SK-N-SH (cell line): Measurements from ENCODE around the gene HIVEP2. TPM values are rescaled to one million over a fixed set of nuclear protein-coding genes. Genes with fewer than 3 reads are reported as not detected.

Experiments used
- CTCF ChIA-PET: fragments of 300-600, 350-600 bp; formaldehyde crosslinking; extraction: SDS; loops from one replicate; lab custom pipeline; 2021; lab: Yijun Ruan, JAX
- POLR2A ChIA-PET: fragments of 350-600 bp; sonication (Branson Sonifier 250); formaldehyde crosslinking; extraction: SDS; loops from one replicate; lab custom pipeline; 2020; ENCODE audit warnings: antibody characterized with exemption, inconsistent platforms; lab: Yijun Ruan, JAX
- DNase-seq: peaks from one replicate; pipeline ENCODE4 v3.0.0; 2012
- H2AFZ ChIP-seq: fragments of 200-600 bp; sonication (generic); 2 replicates; pipeline ENCODE4 v1.8.1; 2016; ENCODE audit warnings: antibody characterized with exemption, mild to moderate bottlenecking, low read depth
- H3F3A ChIP-seq: fragments of 200-600 bp; sonication (generic); replicated peaks from 2 replicates; pipeline ENCODE3; 2016; ENCODE audit warnings: antibody characterized with exemption, mild to moderate bottlenecking; ENCODE audit not compliant: insufficient read depth
- H3K27ac ChIP-seq, 2 experiments: fragments of 200-500 bp in 1 of 2; fragments of 200-600 bp in 1 of 2; sonication (Bioruptor generic) in 1 of 2; sonication (generic), shearing (Covaris generic) in 1 of 2; 2 replicates each; pipeline versions ENCODE4 v1.5.1 to v1.6.1; 2014 to 2016; ENCODE audit warnings: low read depth in 2 of 2, inconsistent platforms in 1 of 2, low read length in 1 of 2, mild to moderate bottlenecking in 1 of 2, mixed read lengths in 1 of 2
- H3K27me3 ChIP-seq: fragments of 200-600 bp; sonication (generic), shearing (Covaris generic); 2 replicates; pipeline ENCODE4 v1.6.1; 2016; ENCODE audit warnings: mixed run types; ENCODE audit not compliant: insufficient read depth
- H3K36me3 ChIP-seq, 2 experiments: fragments of 200-500 bp in 1 of 2; fragments of 200-600 bp in 1 of 2; sonication (Bioruptor generic) in 1 of 2; sonication (generic) in 1 of 2; replicated peaks in 1 of 2; 2 replicates each; pipeline versions ENCODE3 to v1.5.1; 2014 to 2016; ENCODE audit warnings: low read length in 1 of 2, mild to moderate bottlenecking in 1 of 2; ENCODE audit not compliant: insufficient read depth in 2 of 2, control insufficient read depth in 1 of 2
- H3K4me1 ChIP-seq, 2 experiments: fragments of 200-500 bp in 1 of 2; fragments of 200-600 bp in 1 of 2; sonication (Bioruptor generic) in 1 of 2; sonication (generic), shearing (Covaris generic) in 1 of 2; 2 replicates each; pipeline versions ENCODE4 v1.5.1 to v1.6.1; 2014 to 2016; ENCODE audit warnings: low read depth in 1 of 2, low read length in 1 of 2, mixed run types in 1 of 2; ENCODE audit not compliant: insufficient read depth in 2 of 2, control insufficient read depth in 1 of 2
- H3K4me2 ChIP-seq: fragments of 200-600 bp; sonication (generic), shearing (Covaris generic); 2 replicates; pipeline ENCODE4 v1.6.1; 2017; ENCODE audit warnings: mixed run types
- H3K4me3 ChIP-seq, 2 experiments: fragments of 200-500 bp in 1 of 2; fragments of 200-600 bp in 1 of 2; sonication (Bioruptor generic) in 1 of 2; sonication (generic), shearing (Covaris generic) in 1 of 2; 2 replicates each; pipeline versions ENCODE4 v1.5.1 to v1.8.1; 2014 to 2016; ENCODE audit warnings: low read depth in 2 of 2, inconsistent platforms in 1 of 2, low read length in 1 of 2, mild to moderate bottlenecking in 1 of 2, mixed read lengths in 1 of 2, moderate library complexity in 1 of 2
- H3K79me2 ChIP-seq: fragments of 200-600 bp; sonication (generic); 2 replicates; pipeline ENCODE4 v1.8.1; 2017; ENCODE audit warnings: mild to moderate bottlenecking; ENCODE audit not compliant: insufficient read depth
- H3K9ac ChIP-seq: fragments of 200-600 bp; sonication (generic); 2 replicates; pipeline ENCODE4 v1.6.1; 2017; ENCODE audit warnings: mixed run types
- H3K9me2 ChIP-seq: fragments of 200-600 bp; sonication (generic); 2 replicates; pipeline ENCODE4 v1.6.1; 2017; ENCODE audit warnings: mixed run types
- H3K9me3 ChIP-seq: fragments of 200-600 bp; sonication (generic); 2 replicates; pipeline ENCODE4 v1.6.1; 2017; ENCODE audit warnings: mixed run types, mild to moderate bottlenecking, moderate library complexity
- H4K20me1 ChIP-seq: fragments of 200-600 bp; sonication (generic); 2 replicates; pipeline ENCODE4 v1.6.1; 2017; ENCODE audit warnings: mild to moderate bottlenecking, mixed run types; ENCODE audit not compliant: insufficient read depth
- EP300 ChIP-seq, 2 experiments: IDR thresholded peaks; 2 replicates each; pipeline versions ENCODE4 v1.4.0 to v1.6.1; 2012; ENCODE audit warnings: borderline replicate concordance in 1 of 2, low read depth in 1 of 2, low read length in 1 of 2
- EZH2phosphoT487 ChIP-seq: fragments of 200-600 bp; sonication (generic); IDR thresholded peaks from 2 replicates; pipeline ENCODE4 v1.6.1; 2017; ENCODE audit warnings: low read depth, mixed run types, mild to moderate bottlenecking, antibody characterized with exemption, moderate library complexity, borderline replicate concordance
- FOSL2 ChIP-seq: IDR thresholded peaks from 2 replicates; pipeline ENCODE4 v1.4.0; 2012; ENCODE audit warnings: low read depth, mild to moderate bottlenecking, moderate library complexity, borderline replicate concordance
- FOXJ3 ChIP-seq: sonication (generic); formaldehyde crosslinking; IDR thresholded peaks from 2 replicates; pipeline ENCODE4 v1.5.1; 2020; ENCODE audit warnings: mild to moderate bottlenecking, missing genetic modification reagents
- FOXM1 ChIP-seq: IDR thresholded peaks from 2 replicates; pipeline ENCODE4 v1.4.0; 2012; ENCODE audit warnings: low read depth, mild to moderate bottlenecking
- GABPA ChIP-seq: IDR thresholded peaks from 2 replicates; pipeline ENCODE4 v1.4.0; 2012; ENCODE audit warnings: low read depth, mild to moderate bottlenecking
- JUND ChIP-seq: IDR thresholded peaks from 2 replicates; pipeline ENCODE4 v1.4.0; 2012
- MEF2A ChIP-seq: IDR thresholded peaks from 2 replicates; pipeline ENCODE4 v1.4.0; 2012; ENCODE audit warnings: low read depth, borderline replicate concordance
- MXI1 ChIP-seq: IDR thresholded peaks from 2 replicates; pipeline ENCODE4 v1.6.1; 2012; ENCODE audit warnings: mild to moderate bottlenecking, low read depth, low read length, improper control_type of control experiment
- NFIC ChIP-seq: IDR thresholded peaks from 2 replicates; pipeline ENCODE4 v1.4.0; 2012; ENCODE audit warnings: borderline replicate concordance
- POLR2AphosphoS5 ChIP-seq: IDR thresholded peaks from 2 replicates; pipeline ENCODE4 v1.6.1; 2012; ENCODE audit warnings: low read depth, low read length
- RAD21 ChIP-seq: IDR thresholded peaks from 2 replicates; pipeline ENCODE4 v1.6.1; 2012; ENCODE audit warnings: mild to moderate bottlenecking, low read length
- RCOR1 ChIP-seq: fragments of 150-350 bp; IDR thresholded peaks from 2 replicates; pipeline ENCODE4 v1.6.1; 2017; ENCODE audit warnings: antibody characterized with exemption, low read length
- SIN3A ChIP-seq: IDR thresholded peaks from 2 replicates; pipeline ENCODE4 v1.6.1; 2012; ENCODE audit warnings: low read depth, mild to moderate bottlenecking, low read length, moderate library complexity, borderline replicate concordance
- SMC3 ChIP-seq: IDR thresholded peaks from 2 replicates; pipeline ENCODE4 v1.6.1; 2012; ENCODE audit warnings: low read depth, low read length, improper control_type of control experiment
- TAF1 ChIP-seq: IDR thresholded peaks from 2 replicates; pipeline ENCODE4 v1.6.1; 2012; ENCODE audit warnings: low read depth, mild to moderate bottlenecking, low read length, moderate library complexity, borderline replicate concordance
- TCF12 ChIP-seq: IDR thresholded peaks from 2 replicates; pipeline ENCODE4 v1.4.0; 2012
- TEAD4 ChIP-seq: IDR thresholded peaks from 2 replicates; pipeline ENCODE4 v1.4.0; 2012; ENCODE audit warnings: mild to moderate bottlenecking, borderline replicate concordance; ENCODE audit not compliant: insufficient read depth
- WGBS: methylation state at CpG from one replicate; pipeline ENCODE4 v1.1.6; 2017; ENCODE audit warnings: low lambda C conversion rate; 5-methylcytosine and 5-hydroxymethylcytosine counted together
- polyA plus RNA-seq, 3 experiments: library from polyadenylated mRNA; depleted of rRNA; stranded (reverse); fragments of >200 nt; gene quantifications; 2 replicates each; pipeline ENCODE4 v1.2.3, GENCODE V29; 2012
- TF ChIP-seq, protein P1 (sequence below): IDR thresholded peaks from 2 replicates; pipeline ENCODE4 v1.4.0; 2012; ENCODE audit warnings: low read depth, borderline replicate concordance
- TF ChIP-seq, protein P2 (sequence below): IDR thresholded peaks from 2 replicates; pipeline ENCODE4 v1.4.0; 2012; ENCODE audit warnings: low read depth
- TF ChIP-seq, protein P3 (sequence below): fragments of 150-350 bp; IDR thresholded peaks from 2 replicates; pipeline ENCODE4 v1.6.1; 2016; ENCODE audit warnings: mild to moderate bottlenecking, low read depth, low read length
- TF ChIP-seq, protein P4 (sequence below): fragments of 200-600 bp; sonication (generic); IDR thresholded peaks from 2 replicates; pipeline ENCODE4 v1.6.1; 2017; ENCODE audit warnings: antibody characterized with exemption, mild to moderate bottlenecking, moderate library complexity
- TF ChIP-seq, protein P5 (sequence below): fragments of 150-350 bp; IDR thresholded peaks from 2 replicates; pipeline ENCODE4 v1.6.1; 2017; ENCODE audit warnings: antibody characterized with exemption, low read length, low read depth, borderline replicate concordance

Gene HIVEP2
- polyA plus RNA-seq, 1 of the 3 experiments (the other 2 are of a cell fraction), result 2.5 TPM

DNA sequence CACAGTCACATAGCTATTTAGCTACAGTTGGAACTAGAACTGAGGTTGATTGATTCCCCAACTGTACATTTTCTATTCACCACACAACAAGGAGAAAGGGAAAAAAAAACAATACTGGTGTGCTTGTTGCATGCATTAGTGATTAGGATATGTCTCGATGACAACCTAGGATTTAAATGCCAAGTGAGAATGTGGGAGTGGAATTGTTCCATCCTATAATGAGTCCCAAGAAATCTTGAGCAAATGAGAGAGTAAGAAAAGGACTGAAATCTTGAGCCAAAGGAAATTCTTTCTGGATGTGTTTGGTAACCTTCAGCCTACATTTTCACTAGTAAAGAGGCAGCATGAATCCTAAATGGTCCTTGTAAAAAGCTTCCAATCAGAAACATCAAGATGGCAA, 232.7 kb downstream of the HIVEP2 start:
- H3K4me3 ChIP-seq, result no peak overlapping the region
- no peaks in the 10 kb centered on the region for H3K27me3 ChIP-seq
- no peaks in the 10 kb centered on the region; a peak in 1 of 4 replicates for H3K4me1 ChIP-seq
- POLR2A ChIA-PET, result no interaction called here
- DNase-seq, result no peak
- H3K9me2 ChIP-seq, result no peaks in the 10 kb centered on the region
- H3K27ac ChIP-seq, result no peak overlapping the region
- TF ChIP-seq TCF12 (no peak), SIN3A (no peak), TAF1 (no peak), MXI1 (no peak), EZH2phosphoT487 (no peak), JUND (no peak), MEF2A (no peak), RAD21 (no peak), NFIC (no peak), GABPA (no peak), FOXM1 (no peak), POLR2AphosphoS5 (no peak)
- TF ChIP-seq, protein P1, sequence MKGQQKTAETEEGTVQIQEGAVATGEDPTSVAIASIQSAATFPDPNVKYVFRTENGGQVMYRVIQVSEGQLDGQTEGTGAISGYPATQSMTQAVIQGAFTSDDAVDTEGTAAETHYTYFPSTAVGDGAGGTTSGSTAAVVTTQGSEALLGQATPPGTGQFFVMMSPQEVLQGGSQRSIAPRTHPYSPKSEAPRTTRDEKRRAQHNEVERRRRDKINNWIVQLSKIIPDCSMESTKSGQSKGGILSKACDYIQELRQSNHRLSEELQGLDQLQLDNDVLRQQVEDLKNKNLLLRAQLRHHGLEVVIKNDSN, result no peak
- TF ChIP-seq, protein P2, sequence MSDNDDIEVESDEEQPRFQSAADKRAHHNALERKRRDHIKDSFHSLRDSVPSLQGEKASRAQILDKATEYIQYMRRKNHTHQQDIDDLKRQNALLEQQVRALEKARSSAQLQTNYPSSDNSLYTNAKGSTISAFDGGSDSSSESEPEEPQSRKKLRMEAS, result no peak
- TF ChIP-seq, protein P3, sequence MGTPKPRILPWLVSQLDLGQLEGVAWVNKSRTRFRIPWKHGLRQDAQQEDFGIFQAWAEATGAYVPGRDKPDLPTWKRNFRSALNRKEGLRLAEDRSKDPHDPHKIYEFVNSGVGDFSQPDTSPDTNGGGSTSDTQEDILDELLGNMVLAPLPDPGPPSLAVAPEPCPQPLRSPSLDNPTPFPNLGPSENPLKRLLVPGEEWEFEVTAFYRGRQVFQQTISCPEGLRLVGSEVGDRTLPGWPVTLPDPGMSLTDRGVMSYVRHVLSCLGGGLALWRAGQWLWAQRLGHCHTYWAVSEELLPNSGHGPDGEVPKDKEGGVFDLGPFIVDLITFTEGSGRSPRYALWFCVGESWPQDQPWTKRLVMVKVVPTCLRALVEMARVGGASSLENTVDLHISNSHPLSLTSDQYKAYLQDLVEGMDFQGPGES, result no peak
- H2AFZ ChIP-seq, result no peak overlapping the region
- no peaks in the 10 kb centered on the region for H3K9me3 ChIP-seq
- H4K20me1 ChIP-seq, result no peaks in the 10 kb centered on the region
- no peak overlapping the region for H3K4me2 ChIP-seq
- no peaks in the 10 kb centered on the region for H3K36me3 ChIP-seq
- CTCF ChIA-PET, result interaction anchor here (0.7 kb wide), 1 partner anchor 14 kb away, joined by 3 read pairs; no protein-coding TSS in a partner anchor
- no peaks in the 10 kb centered on the region for H3K79me2 ChIP-seq
- no peaks in the 10 kb centered on the region for H3F3A ChIP-seq
- 58% methylated on average over 1 of the region's 1 CpG for WGBS
- H3K9ac ChIP-seq, result no peak overlapping the region

DNA sequence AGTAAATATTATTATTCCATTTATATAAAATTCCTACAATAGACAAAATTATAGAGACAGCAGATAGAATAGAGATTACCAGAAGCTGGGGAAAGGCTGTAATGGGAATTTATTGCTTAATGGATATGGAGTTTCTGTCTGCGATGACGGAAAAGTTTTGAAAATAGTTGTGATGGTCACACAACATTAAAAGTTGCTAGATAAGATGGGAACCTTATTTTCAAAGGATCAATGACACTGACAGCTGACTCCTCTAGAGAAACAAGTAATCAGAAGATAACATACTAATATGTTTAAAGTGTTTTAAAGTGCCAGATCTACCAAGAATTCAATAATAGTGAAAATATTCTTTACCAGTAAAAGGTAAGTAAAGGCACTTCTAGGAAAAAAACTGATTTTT, 236.3 kb downstream of the HIVEP2 start:
- 98% methylated on average over 2 of the region's 2 CpGs for WGBS
- H2AFZ ChIP-seq, result no peak overlapping the region
- H3K9me3 ChIP-seq, result no peaks in the 10 kb centered on the region
- H3K9ac ChIP-seq, result no peak overlapping the region
- H3K4me3 ChIP-seq, result no peak overlapping the region
- no peaks in the 10 kb centered on the region for H3F3A ChIP-seq
- no peak for DNase-seq
- H3K4me1 ChIP-seq, result peaks cover 0 to 5% of the 10 kb centered on the region in 2 experiments; a peak in 2 of 4 replicates
- H3K27ac ChIP-seq, result no peak overlapping the region
- no peaks in the 10 kb centered on the region for H3K27me3 ChIP-seq
- no peaks in the 10 kb centered on the region for H3K9me2 ChIP-seq
- H3K79me2 ChIP-seq, result no peaks in the 10 kb centered on the region
- H3K36me3 ChIP-seq, result no peaks in the 10 kb centered on the region
- H4K20me1 ChIP-seq, result no peaks in the 10 kb centered on the region
- ChIA-PET POLR2A (no interaction called here), CTCF (no interaction called here)
- H3K4me2 ChIP-seq, result no peak overlapping the region
- TF ChIP-seq, protein P4, sequence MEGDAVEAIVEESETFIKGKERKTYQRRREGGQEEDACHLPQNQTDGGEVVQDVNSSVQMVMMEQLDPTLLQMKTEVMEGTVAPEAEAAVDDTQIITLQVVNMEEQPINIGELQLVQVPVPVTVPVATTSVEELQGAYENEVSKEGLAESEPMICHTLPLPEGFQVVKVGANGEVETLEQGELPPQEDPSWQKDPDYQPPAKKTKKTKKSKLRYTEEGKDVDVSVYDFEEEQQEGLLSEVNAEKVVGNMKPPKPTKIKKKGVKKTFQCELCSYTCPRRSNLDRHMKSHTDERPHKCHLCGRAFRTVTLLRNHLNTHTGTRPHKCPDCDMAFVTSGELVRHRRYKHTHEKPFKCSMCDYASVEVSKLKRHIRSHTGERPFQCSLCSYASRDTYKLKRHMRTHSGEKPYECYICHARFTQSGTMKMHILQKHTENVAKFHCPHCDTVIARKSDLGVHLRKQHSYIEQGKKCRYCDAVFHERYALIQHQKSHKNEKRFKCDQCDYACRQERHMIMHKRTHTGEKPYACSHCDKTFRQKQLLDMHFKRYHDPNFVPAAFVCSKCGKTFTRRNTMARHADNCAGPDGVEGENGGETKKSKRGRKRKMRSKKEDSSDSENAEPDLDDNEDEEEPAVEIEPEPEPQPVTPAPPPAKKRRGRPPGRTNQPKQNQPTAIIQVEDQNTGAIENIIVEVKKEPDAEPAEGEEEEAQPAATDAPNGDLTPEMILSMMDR, result no peak
- TF ChIP-seq RAD21 (no peak), FOSL2 (no peak), TEAD4 (no peak), MXI1 (no peak), TAF1 (no peak), SMC3 (no peak), JUND (no peak), GABPA (no peak), RCOR1 (no peak), TCF12 (no peak), POLR2AphosphoS5 (no peak), EP300 (IDR thresholded peaks at IDR 0.05; ENCODE audit: borderline replicate concordance in 1 of 2, low read depth in 1 of 2, low read length in 1 of 2) (no peak), FOXJ3 (CRISPR knock-in tag) (no peak)
- TF ChIP-seq, protein P5, sequence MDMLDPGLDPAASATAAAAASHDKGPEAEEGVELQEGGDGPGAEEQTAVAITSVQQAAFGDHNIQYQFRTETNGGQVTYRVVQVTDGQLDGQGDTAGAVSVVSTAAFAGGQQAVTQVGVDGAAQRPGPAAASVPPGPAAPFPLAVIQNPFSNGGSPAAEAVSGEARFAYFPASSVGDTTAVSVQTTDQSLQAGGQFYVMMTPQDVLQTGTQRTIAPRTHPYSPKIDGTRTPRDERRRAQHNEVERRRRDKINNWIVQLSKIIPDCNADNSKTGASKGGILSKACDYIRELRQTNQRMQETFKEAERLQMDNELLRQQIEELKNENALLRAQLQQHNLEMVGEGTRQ, result no peak
- TF ChIP-seq, protein P1, result no peak
